Measurements from ENCODE around the gene HOXB1. TPM values are rescaled to one million over a fixed set of nuclear protein-coding genes. Genes with fewer than 3 reads are reported as not detected.
"Not testable (repeated sequence)": the region's sequence is repeated elsewhere in the genome, so short reads cannot be mapped to it uniquely, and the experiment has no call there.

HOXB1 gene
- total RNA-seq, 1 donor from 2014 or later: not detected

GRCh38 chr17:48483471-48484131 lies 47.2 kb downstream of the HOXB1 start:
- no peak for TF ChIP-seq CTCF (IDR thresholded peaks at IDR 0.05; ENCODE audit: unreplicated experiment)
- no peaks in the 10 kb centered on the region for H3K9me3 Mint-ChIP-seq (ENCODE audit: unreplicated experiment)

GRCh38 chr17:48483004-48483403 lies 47.8 kb downstream of the HOXB1 start:
- H3K9me3 Mint-ChIP-seq (ENCODE audit: unreplicated experiment): no peaks in the 10 kb centered on the region
- TF ChIP-seq CTCF (IDR thresholded peaks at IDR 0.05; ENCODE audit: unreplicated experiment): no peak

More at GRCh38 chr17:48483471-48484131, 47.2 kb downstream of the HOXB1 start:
- peak; percentile 20 for DNase-seq (ENCODE audit: low spot score)
- Mint-ChIP-seq H3K27me3 (ENCODE audit: unreplicated experiment) (peaks cover 2% of the 10 kb centered on the region), H3K36me3 (ENCODE audit: low read depth, unreplicated experiment) (no peaks in the 10 kb centered on the region), H3K4me3 (ENCODE audit: unreplicated experiment) (no peak overlapping the region), H3K4me1 (ENCODE audit: unreplicated experiment) (peaks cover 9% of the 10 kb centered on the region), H3K27ac (ENCODE audit: unreplicated experiment) (no peak overlapping the region)

GRCh38 chr17:48482301-48482700 lies 48.5 kb downstream of the HOXB1 start:
- H3K4me1 Mint-ChIP-seq (ENCODE audit: unreplicated experiment); DNase-seq (ENCODE audit: low spot score): not testable (repeated sequence)

More at GRCh38 chr17:48483004-48483403, 47.8 kb downstream of the HOXB1 start:
- no peak overlapping the region for H3K4me3 Mint-ChIP-seq (ENCODE audit: unreplicated experiment)
- peaks cover 2% of the 10 kb centered on the region for H3K27me3 Mint-ChIP-seq (ENCODE audit: unreplicated experiment)
- H3K36me3 Mint-ChIP-seq (ENCODE audit: low read depth, unreplicated experiment): no peaks in the 10 kb centered on the region
- no peak for DNase-seq (ENCODE audit: low spot score)
- H3K27ac Mint-ChIP-seq (ENCODE audit: unreplicated experiment): no peak overlapping the region
- peaks cover 7% of the 10 kb centered on the region for H3K4me1 Mint-ChIP-seq (ENCODE audit: unreplicated experiment)

GRCh38 chr17:48479014-48479402 lies 51.8 kb downstream of the HOXB1 start:
- H3K4me3 Mint-ChIP-seq (ENCODE audit: unreplicated experiment): no peak overlapping the region
- no peak for TF ChIP-seq CTCF (IDR thresholded peaks at IDR 0.05; ENCODE audit: unreplicated experiment)
- H3K36me3 Mint-ChIP-seq (ENCODE audit: low read depth, unreplicated experiment): no peaks in the 10 kb centered on the region
- H3K4me1 Mint-ChIP-seq (ENCODE audit: unreplicated experiment): peaks cover 7% of the 10 kb centered on the region
- no peak for DNase-seq (ENCODE audit: low spot score)
- H3K27ac Mint-ChIP-seq (ENCODE audit: unreplicated experiment): no peak overlapping the region
- no peaks in the 10 kb centered on the region for H3K9me3 Mint-ChIP-seq (ENCODE audit: unreplicated experiment)
- no peaks in the 10 kb centered on the region for H3K27me3 Mint-ChIP-seq (ENCODE audit: unreplicated experiment)

More at GRCh38 chr17:48482301-48482700, 48.5 kb downstream of the HOXB1 start:
- H3K27me3 Mint-ChIP-seq (ENCODE audit: unreplicated experiment); H3K9me3 Mint-ChIP-seq (ENCODE audit: unreplicated experiment); H3K36me3 Mint-ChIP-seq (ENCODE audit: low read depth, unreplicated experiment); H3K4me3 Mint-ChIP-seq (ENCODE audit: unreplicated experiment); H3K27ac Mint-ChIP-seq (ENCODE audit: unreplicated experiment): not testable (repeated sequence)

Other genes starting within 250 kb of the HOXB1 start
- gene SKAP1, start 100.8 kb downstream of the HOXB1 start, total RNA-seq (ENCODE audit: unreplicated experiment): 2.1 TPM
- gene HOXB2, start 14.1 kb upstream of the HOXB1 start, total RNA-seq (ENCODE audit: unreplicated experiment): 5.6 TPM
- 6.5 TPM for gene HOXB4, start 47.3 kb upstream of the HOXB1 start, total RNA-seq (ENCODE audit: unreplicated experiment)
- gene HOXB3, start 59.2 kb upstream of the HOXB1 start, total RNA-seq (ENCODE audit: unreplicated experiment): 17.7 TPM
- 0.59 TPM for gene HOXB5, start 62.8 kb upstream of the HOXB1 start, total RNA-seq (ENCODE audit: unreplicated experiment)
- gene HOXB6, start 74.0 kb upstream of the HOXB1 start, total RNA-seq (ENCODE audit: unreplicated experiment): 1.9 TPM
- gene HOXB7, start 80.0 kb upstream of the HOXB1 start, total RNA-seq (ENCODE audit: unreplicated experiment): 3.6 TPM
- gene HOXB8, start 84.3 kb upstream of the HOXB1 start, total RNA-seq (ENCODE audit: unreplicated experiment): 0.15 TPM
- gene HOXB9, start 95.3 kb upstream of the HOXB1 start, total RNA-seq (ENCODE audit: unreplicated experiment): 0.49 TPM
- not detected for gene PRAC1, start 191.5 kb upstream of the HOXB1 start, total RNA-seq (ENCODE audit: unreplicated experiment)
- gene PRAC2, start 192.2 kb upstream of the HOXB1 start, total RNA-seq (ENCODE audit: unreplicated experiment): not detected
- not detected for gene HOXB13, start 197.7 kb upstream of the HOXB1 start, total RNA-seq (ENCODE audit: unreplicated experiment)